ENCODE measurements around the gene MEST. TPM values are rescaled to one million over a fixed set of nuclear protein-coding genes. Genes with fewer than 3 reads are reported as not detected.

The MEST gene
- total RNA-seq, 4 donors from 2014 or later = 1.4 to 2.3 (median 1.7) TPM

- H3K36me3 ChIP-seq = peaks cover 0 to 8% of the 10 kb centered on the region in 2 donors
- H3K4me1 ChIP-seq = no peaks in the 10 kb centered on the region
- H3K27me3 ChIP-seq = no peaks in the 10 kb centered on the region
- intact Hi-C loops (cut with DNase I; ENCODE audit: low total_unique reads) (no loop called here), in situ Hi-C loops (cut with MboI; ENCODE audit: low sequenced_read_pairs in 4 of 4) (no loop called here)
- ATAC-seq = no peak
- DNase-seq = no peak
- no peak overlapping the region for H3K27ac ChIP-seq
- no peak overlapping the region for H3K4me3 ChIP-seq
- H3K9me3 ChIP-seq = no peaks in the 10 kb centered on the region
- TF ChIP-seq CTCF (IDR thresholded peaks at IDR 0.05 in 4 of 5, conservative IDR thresholded peaks at IDR 0.05 in 1 of 5) (no peak), POLR2A (IDR thresholded peaks at IDR 0.05) (no peak)
Observed at GRCh38 chr7:130553398-130554029, 61.6 kb downstream of the MEST start.

GRCh38 chr7:130554481-130554880 lies 62.6 kb downstream of the MEST start:
- Histone ChIP-seq H3K4me3 (no peak overlapping the region), H3K27me3 (no peaks in the 10 kb centered on the region), H3K36me3 (peaks cover 0 to 4% of the 10 kb centered on the region in 2 donors), H3K9me3 (no peaks in the 10 kb centered on the region), H3K4me1 (no peaks in the 10 kb centered on the region), H3K27ac (no peak overlapping the region)
- ATAC-seq (no peak), DNase-seq (no peak)
- TF ChIP-seq POLR2A (IDR thresholded peaks at IDR 0.05) (no peak), CTCF (IDR thresholded peaks at IDR 0.05 in 4 of 5, conservative IDR thresholded peaks at IDR 0.05 in 1 of 5) (no peak)
- intact Hi-C loops (cut with DNase I; ENCODE audit: low total_unique reads) (no loop called here), in situ Hi-C loops (cut with MboI; ENCODE audit: low sequenced_read_pairs in 4 of 4) (no loop called here)

MicroRNAs within 50 kb of the gene (microRNA counts, 767-probe panel; counts per million panel counts)
- microRNA hsa-miR-335-5p = 356 to 448 counts per million in 2 donors

Small RNAs within 50 kb of the gene (microRNA-seq; reads per million reads assigned to microRNA genes)
- 1,061 to 1,418 reads per million in 2 donors for gene MIR335 (ENCODE audit: borderline replicate concordance in 2 of 2)

Other genes with a start within 250 kb of the MEST start
- not detected for gene CPA2, start 225.2 kb upstream of the MEST start, total RNA-seq
- gene CPA4, start 198.9 kb upstream of the MEST start, total RNA-seq = not detected
- gene CPA5, start 147.3 kb upstream of the MEST start, total RNA-seq = not detected
- gene CPA1, start 111.6 kb upstream of the MEST start, total RNA-seq = not detected
- 1 to 10 TPM; 1.8 to 6.2 (median 1.9) TPM for gene CEP41, start 51.1 kb upstream of the MEST start, total RNA-seq
- 10 to 100 TPM; 12.5 to 15.0 (median 14.0) TPM for gene COPG2, start 176.7 kb downstream of the MEST start, total RNA-seq
- gene TSGA13, start 194.5 kb downstream of the MEST start, total RNA-seq = not detected
- gene KLF14, start 242.1 kb downstream of the MEST start, total RNA-seq = under 1 TPM; 0.41 to 0.78 (median 0.46) TPM